Dedifferentiated amniotic fluid mesenchymal stem cell (primary cell): ENCODE data around the gene SKI.

Experiments
- DNase-seq: peaks from one replicate; pipeline ENCODE4 v3.0.0-alpha.2; 2016; ENCODE audit errors: extremely low spot score

SKI gene

GRCh38 chr1:2229911-2230731 is 2.0 kb downstream of the SKI start:
- no peak for DNase-seq

GRCh38 chr1:2230781-2231531 is 2.8 kb downstream of the SKI start:
- no peak for DNase-seq

GRCh38 chr1:2231532-2232254 is 3.6 kb downstream of the SKI start:
- no peak for DNase-seq

- DNase-seq, result no peak
Measured at GRCh38 chr1:2232255-2232915, 4.3 kb downstream of the SKI start.

GRCh38 chr1:2232916-2233438 is 4.9 kb downstream of the SKI start:
- DNase-seq, result no peak

GRCh38 chr1:2233468-2233867 is 5.3 kb downstream of the SKI start:
- DNase-seq, result no peak

GRCh38 chr1:2233997-2234761 is 6.1 kb downstream of the SKI start:
- peak; percentile 81 for DNase-seq

- no peak for DNase-seq
Measured at GRCh38 chr1:2234762-2235113, 6.6 kb downstream of the SKI start.

GRCh38 chr1:2235300-2235998 is 7.3 kb downstream of the SKI start:
- DNase-seq, result no peak

- DNase-seq, result no peak
Measured at GRCh38 chr1:2236695-2237677, 8.9 kb downstream of the SKI start.

- no peak for DNase-seq
Measured at GRCh38 chr1:2237773-2238172, 9.7 kb downstream of the SKI start.

- DNase-seq, result no peak
Measured at GRCh38 chr1:2238361-2239012, 10.4 kb downstream of the SKI start.

- no peak for DNase-seq
Measured at GRCh38 chr1:2239013-2239370, 10.9 kb downstream of the SKI start.

- DNase-seq, result no peak
Measured at GRCh38 chr1:2239384-2239985, 11.4 kb downstream of the SKI start.

- no peak for DNase-seq
Measured at GRCh38 chr1:2240270-2241156, 12.4 kb downstream of the SKI start.

- no peak for DNase-seq
Measured at GRCh38 chr1:2241820-2242219, 13.7 kb downstream of the SKI start.
